T follicular helper cell (primary cell): ENCODE data around the gene GNG7.
A peak's percentile ranks its signal among the peaks of the same experiment; 100 is the strongest.
"Not testable (repeated sequence)": the region's sequence is repeated elsewhere in the genome, so short reads cannot be mapped to it uniquely, and the experiment has no call there.

Experiments used
- DNase-seq: peaks from one replicate; pipeline ENCODE4 v3.0.0-alpha.2; 2020; ENCODE audit warnings: low read depth

GNG7 gene

DNA sequence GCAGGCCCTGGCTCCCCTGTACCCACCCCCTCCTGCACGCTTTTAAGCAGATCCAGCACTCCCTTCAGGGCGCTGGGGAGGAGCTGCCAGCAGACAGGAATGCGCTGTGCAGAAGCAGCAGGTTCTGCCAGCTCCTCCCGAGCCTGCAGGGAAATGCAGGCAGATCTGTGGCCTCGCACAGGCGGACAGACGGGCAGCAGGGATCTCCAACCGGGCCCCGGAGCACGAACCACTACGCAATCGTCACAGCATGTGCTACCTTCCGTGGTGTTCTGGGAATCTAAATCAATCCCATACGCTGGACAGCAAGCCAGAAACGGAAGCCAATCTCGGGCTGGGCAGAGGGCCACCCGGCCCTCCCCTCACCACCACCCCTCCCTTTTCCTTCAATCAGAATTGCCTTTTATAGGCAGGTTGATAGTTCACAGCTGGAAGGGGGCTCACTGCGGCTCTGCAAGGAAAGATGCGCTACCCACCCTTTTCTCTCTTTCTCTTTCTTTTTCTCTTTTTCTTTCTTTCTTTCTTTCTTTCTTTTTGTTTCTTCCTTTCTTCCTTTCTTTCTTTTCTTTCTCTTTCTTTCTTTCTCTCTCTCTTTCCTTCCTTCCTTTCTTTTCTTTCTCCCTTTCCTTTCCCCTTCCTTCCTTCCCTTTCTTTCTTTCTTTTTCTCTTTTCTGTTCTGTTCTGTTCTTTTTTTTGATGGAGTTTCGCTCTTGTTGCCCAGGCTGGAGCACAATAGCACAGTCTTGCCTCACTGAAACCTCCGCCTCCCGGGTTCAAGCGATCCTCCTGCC lies 99.9 kb downstream of the GNG7 start:
- DNase-seq: no peak

DNA sequence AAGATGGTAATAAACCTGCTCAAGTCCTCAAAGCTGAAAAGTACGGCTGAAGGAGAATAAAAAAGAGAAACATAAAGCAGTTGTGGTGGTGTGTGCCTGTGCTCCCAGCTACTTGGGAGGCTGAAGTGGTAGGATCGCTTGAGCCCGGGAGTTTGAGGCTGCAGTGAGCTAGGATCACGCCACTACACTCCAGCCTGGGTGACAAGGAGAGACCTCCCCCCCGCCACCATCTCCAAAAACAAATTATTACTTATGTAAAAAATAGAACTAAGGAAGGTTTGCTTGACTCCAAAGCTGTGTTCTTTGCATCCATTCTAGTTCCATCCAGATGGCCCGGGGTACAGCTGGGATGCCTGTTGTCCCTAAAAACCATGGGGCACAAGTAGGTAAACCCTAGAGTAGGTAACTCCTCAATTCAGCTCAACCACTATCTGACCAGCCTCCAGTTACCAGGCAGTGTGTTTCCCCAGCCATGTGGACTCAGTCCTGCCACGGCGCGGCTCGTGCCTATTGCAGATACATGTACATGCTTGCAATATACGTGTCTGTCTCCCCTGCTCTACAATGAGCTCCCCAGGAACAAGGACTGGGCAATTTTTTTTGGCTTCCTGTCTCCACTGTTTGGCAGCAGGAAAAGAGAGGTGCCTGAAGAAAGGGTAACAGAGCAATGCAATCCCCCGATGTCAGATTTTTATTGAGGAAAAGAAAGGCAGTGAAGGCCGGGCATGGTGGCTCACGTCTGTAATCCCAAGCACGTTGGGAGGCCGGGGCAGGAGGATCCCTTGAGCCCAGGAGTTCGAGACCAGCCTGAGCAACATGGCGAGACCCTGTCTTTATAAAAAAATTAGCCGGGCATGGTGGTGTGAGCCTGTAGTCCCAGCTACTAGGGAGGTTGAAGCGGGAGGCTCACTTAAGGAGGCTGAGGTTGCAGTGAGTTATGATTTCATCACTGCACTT lies 101.3 kb downstream of the GNG7 start:
- DNase-seq: no peak

DNA sequence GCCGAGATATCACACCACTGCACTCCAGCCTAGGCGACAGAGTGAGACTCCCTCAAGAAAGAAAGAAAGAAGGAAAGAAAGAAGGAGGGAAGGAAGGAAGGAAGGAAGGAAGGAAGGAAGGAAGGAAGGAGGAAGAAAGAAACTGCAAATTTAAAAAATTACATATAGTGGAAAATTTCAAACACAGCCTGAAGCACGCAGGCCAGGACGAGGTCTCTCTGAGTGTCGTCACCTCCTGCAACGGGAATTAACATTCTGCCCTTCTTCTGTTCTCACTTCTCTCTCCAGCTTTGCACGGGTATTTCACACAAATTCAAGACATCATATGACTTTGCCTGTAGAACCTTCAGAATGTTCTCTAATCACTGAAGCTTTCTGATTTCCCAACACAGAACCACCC lies 108.2 kb downstream of the GNG7 start:
- no peak for DNase-seq

DNA sequence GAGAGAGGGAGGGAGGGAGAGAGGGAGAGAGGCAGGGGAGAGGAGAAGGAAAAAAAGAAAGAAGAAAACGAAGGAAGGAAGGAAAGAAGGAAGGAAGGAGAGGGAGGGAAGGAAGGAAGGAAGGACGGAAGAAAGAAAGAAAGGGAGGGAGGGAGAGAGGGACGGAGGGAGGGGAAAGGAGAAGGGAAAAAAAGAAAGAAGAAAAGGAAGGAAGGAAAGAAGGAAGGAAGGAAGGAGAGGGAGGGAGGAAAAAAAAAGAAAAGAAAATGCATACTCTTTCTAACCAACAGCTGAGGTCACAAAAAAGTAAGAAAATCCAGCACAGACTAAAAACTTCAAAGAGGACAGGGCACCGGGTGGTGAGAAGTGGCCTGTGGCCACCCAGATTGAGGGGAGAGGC lies 109.7 kb downstream of the GNG7 start:
- no peak for DNase-seq

DNA sequence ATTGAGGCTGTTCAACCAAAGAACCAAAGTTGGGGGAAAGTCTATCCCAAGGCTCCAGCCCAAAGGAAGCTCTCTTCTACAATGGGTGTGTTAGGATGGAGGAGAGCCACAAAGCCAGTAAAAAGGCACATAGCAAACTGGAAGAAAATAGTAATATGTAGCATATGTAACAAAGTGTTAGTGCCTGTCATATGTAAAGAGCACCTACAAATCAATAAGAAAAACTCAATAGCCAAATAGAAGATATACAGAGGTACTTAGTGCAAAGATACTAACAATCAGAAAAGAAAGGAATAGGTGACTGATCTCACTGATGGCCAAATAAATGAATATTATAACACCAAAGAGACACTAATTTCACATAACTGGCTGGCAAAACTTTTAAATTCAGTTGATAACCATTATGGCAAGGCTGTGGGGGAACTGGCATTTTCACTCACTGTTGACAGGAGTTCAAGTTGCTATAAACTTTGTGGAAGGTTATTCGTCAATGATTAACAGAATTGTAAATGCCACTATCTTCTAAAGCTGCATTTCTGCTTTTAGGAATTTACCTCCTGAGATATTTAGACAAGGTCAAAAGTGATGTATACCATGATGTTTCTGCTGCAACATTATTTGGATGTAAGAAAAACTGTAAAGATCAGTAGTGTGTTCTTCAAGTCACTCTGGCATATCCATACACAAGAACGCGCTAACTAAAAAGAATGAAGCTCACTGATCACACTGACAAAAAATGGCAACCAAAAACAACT lies 110.8 kb downstream of the GNG7 start:
- DNase-seq: no peak

DNA sequence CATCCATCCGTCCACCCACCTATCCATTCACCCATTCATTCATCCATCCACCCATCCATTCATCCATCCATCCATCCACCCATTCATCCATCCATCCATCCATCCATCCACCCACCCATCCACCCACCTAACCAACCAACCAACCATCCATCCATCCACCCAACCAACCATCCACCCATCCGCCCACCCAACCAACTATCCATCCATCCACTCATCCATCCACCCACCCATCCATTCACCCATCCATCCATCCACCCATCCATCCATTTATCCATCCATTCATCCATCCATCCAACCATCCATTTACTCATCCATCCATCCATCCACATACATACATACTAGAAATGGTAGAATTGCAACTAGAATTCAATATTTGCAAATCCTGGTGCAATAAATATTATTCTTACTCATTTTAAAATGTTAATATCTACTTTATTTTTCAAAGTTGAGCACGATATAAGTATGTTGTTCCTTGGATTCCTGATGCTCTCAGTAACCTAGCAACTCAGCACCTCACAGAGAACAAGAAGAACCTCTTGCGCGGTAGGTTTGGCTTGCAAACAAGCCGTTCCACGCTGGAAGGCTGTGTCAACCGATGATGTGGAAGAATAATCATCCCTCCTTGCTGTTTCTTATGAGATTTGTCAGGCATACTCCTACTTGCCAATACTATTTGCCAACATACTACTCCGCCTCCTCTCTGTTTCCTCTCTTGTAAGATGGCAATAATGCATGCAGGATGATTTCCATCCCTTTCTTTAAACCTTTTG lies 111.7 kb downstream of the GNG7 start:
- DNase-seq: no peak

DNA sequence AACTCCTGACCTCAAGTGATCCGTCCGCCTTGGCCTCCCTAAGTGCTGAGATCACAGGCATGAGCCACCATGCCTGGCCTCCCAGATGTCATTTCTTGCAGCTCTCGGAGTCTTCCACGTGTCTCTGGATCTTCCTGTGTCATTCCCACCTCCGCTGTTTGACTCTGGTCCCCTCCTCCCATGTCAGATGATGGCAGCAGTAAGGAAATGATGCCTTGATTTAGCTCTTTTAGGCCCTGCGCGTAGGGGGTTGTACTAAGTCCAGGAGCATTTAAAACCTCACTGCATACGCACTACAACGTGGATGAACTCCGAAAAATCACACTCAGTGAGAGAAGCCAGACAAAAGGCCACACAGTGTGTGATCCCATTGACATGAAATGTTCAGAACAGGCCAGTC lies 113.1 kb downstream of the GNG7 start:
- DNase-seq: no peak

DNA sequence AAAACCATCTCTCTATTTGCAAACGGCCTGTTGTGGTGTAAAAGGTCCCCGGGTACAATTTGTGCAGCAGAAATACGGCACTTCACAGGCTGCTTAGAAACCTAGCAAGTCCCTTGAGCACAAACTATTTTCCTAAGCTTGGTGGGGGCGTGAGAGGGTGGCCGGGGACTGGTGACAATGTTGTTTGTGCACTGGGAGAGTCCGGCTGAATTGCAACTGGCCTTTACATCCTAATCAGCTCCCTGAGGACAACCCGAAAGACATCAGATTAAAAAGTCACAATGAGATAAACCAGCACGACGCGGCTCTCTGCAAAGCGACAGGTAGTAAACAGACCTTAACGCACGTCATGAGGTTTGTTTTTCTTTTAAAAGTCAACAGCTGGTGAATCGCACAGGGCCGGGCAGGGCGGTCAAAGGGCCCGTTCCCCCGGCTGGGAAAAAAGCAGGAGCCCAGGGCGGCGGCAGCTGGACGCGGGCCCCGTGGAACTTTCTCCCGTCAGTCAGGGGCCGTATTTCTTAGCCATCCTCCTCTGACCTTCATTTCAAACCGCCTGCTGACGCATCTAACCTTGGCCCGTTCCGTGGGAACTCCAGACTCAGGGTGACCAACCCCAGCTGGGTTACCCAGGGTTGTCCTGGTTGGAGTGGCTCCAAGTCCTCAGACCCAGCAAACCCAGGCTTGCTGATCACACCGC lies 114.3 kb downstream of the GNG7 start:
- no peak for DNase-seq

DNA sequence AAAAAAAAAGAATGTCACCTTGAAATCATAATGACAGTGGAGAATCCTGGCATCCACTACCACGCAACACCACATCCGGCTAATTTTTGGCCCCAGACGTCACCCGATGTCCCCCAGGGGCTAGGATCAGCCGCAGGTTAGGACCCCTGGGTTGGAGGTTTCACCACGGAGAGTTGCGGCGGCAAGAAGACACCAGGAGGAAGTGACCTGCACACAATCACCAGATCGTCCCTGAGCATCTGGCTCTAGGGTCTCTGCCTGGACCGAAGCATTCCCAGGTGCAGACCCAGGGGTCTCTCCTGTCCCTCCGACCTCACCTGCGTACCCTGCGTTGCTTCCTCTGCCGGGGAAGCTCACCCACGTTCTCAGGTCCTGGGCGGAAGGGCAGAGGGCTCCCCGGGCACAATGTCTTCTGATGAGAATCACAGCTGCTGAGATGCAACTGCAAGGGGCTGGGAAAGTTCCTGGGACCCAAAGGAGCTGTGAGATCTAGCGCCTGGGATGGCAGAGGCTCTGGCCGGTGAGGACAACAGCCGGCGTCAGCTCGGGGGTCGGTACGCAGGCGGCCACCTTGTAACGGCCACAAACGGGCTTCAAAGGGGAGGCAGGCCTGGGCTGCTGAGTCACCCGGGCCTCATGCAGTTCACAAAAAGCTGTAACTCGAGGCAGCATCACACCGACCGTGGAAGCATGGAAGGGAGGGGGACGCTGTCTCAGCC lies 115.3 kb downstream of the GNG7 start:
- DNase-seq: no peak

DNA sequence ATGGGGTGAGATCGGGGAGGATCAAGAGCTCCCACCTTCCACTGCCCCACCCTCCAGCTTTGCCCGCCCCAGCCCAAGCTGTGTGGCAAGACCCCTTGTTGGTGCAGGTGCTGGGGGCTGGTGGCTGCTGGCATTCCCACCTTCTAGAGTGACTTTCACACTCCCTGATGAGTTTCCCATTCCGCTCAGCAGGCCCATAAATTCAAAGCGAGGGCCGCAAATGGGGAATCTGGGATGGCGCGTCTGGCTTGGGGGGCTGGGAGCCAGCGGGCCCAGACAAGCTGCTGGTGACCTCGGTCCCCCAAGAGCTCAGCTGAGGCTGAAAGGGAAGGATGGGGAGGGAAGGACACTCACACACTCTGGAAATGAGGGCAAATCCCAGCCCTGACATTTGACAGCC lies 116.3 kb downstream of the GNG7 start:
- DNase-seq: no peak

DNA sequence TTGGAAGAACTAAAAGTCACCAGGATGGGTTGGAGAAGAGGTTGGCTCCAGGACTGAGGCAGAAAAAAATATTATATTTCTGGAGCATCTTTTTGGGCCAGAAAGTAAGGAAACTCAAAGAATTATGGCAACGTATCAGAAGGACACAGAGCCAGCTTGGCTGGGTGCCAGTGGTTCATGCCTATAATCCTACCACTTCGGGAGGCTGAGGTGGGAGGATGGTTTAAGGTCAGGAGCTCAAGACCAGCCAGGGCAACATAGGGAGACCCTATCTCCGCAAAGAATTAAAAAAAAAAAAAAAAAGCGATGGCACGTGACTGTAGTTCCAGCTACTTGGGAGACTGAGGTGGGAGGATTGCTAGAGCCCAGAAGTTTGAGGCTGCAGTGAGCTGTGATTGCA lies 118.5 kb downstream of the GNG7 start:
- DNase-seq: no peak

DNA sequence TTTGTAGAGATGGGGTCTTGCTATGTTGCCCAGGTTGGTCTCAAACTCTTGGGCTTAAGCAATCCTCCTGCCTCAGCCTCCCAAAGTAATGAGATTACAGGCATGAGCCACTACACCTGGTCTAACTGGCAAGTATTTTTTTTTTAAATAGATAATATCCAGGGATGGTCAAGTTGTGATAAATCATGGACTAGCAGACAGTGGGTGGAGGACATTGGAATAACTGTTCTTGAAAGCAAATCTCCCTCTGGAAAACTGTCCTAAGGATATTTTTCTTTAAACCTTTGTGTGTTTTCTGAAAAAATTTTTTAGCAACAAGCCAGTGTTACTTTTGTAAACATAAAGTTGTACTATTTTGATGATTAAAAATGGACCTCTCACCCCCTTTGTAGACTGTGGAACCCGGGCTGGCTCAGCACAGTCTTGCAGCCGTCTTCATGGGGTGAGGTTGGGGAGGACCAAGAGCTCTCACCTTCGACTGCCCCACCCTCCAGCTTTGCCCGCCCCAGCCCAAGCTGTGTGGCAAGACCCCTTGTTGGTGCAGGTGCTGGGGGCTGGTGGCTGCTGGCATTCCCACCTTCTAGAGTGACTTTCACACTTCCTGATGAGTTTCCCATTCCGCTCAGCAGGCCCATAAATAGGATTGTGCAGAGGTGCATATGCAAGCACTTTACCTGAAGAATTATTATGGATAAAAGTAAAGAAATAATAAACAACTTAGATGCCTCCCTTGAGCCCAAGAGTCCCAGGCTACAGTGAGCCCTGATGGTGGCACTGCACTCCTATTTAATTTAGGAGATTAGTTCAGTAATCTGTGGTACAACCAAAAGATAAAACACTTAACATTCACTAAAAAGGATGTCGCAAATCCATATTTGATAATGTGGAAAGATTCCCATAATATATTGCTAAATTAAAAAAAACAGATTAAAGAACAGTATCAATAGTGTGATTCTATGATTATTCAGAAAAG lies 119.2 kb downstream of the GNG7 start:
- no peak for DNase-seq

DNA sequence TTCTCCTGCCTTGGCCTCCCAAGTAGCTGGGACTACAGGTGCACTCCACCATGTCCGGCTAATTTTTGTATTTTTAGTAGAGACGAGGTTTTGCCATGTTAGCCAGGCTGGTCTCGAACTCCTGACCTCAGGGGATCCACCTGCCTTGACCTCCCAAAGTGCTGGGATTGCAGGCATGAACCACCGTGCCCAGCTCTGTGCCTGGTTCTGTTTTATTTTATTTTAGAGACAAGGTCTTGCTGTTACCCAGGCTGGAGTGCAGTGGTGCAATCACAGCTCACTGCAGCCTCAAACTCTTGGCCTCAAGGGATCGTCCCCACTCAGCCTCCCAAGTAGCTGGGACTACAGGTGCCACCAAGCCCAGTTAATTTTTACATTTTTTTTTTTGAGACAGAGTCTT lies 122.1 kb downstream of the GNG7 start:
- not testable (repeated sequence) for DNase-seq

DNA sequence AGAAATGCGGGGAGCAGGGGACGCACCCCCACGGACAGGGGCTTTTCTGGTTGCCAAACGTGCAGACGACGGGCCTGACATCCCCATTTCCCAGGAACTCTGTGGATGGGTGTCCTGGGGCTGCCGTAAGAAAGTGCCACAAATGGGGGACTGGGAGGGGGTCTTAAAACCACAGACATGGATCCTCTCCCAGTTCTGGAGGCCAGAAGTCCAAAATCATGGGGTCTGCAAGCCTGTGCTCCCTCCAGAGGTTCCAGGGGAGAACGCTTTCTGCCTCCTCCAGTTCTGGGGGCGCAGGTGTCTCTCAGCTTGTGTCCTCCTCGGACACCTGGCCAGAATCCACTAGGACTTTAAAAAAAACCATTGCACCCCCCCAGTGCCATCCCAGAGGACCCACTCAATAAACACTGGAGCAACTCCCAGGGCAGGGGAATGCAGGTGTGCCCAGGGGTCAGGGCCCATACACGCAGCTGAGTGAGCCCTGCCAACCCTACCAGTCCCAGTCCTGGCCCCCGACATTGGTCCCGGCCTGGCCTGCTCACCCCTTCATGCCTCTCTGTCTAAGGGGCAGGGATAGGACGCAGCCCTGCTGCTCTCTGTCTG lies 122.7 kb downstream of the GNG7 start:
- DNase-seq: no peak

DNA sequence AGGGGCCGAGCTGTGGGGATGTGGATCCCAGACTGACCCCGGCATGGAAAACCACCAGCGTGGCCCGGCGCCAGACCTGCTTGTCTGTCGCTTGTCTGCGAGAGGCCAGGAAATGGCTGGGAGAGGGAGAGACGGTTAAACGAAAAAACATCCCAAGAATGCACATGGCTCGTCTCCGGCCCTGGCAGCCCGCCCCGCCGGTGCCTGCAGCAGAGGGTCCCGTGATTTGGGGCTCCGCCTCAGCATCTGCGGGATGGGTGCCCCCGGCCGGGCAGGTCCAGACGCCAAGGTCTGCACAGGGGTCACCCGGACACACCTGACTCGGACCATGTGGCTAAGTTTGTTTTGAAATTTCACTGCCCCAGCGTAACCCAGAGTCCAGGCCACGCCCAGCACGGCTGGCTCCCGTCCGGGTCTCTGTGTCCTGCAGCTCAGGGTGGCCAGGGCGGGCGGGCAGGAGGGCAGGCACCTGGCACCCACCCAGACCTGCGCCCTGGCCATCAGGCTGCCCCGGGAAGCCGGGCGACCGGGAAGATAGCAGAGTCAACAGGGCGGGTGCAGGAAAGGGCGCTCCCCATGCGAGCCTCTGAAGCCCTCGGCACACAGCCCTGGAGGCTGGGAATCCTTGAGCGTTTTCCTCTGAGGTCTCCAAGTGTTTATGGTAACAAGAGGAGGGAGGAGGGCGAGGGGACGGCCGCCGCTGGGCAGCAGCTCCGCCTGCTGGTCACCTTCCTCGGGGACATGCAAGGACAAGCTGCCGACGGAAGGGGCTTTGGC lies 123.4 kb downstream of the GNG7 start:
- peak; percentile 18 for DNase-seq

DNA sequence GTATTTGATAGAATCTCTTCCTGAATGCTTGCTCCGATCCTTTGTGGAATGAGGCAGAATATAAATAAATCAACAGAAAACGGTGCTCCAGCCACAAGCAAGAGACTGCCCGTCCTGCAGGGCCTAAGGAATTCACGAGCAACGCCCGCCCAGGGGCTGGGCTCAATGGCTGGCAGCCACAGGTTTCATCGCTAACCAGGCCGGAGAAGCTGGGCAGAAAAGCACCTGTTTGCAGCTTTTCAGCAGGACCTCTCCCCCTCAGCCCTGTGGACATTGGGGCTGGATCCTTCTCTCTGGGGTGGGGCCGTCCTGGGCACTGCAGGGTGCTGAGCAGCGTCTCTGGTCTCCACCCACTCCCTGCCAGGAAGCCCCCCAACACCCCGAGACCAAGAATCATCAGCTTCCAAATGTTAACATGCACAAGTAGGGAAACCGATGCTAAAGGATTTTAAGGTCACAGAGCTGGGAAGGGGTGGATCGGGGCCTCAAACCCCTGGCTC lies 124.1 kb downstream of the GNG7 start:
- no peak for DNase-seq

DNA sequence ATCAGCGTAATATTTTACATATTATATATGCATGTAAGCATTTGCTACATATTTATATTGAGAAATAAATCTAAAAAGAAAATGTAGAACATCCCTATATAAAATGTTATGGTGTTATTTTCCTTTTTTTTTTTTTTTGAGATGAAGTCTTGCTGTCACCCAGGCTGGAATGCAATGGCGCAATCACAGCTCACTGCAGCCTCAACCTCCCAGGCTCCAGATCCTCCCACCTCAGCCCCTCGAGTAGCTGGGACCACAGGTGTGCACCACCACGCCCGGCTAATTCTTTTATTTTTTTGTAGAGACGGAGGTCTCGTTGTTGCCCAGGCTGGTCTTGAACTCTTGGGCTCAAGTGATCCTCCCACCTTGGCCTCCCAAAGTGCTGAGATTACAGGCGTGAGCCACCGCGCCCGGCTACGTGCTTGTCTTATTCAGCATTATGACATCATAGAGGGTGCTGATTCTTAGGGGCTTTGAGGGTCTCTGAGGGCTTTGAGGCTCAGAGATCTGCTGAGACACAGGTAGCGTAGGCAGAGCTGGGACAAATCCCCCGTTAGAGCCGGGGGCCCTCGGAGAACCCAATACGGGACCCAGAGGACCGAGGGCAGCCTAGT lies 124.7 kb downstream of the GNG7 start:
- DNase-seq: no peak
